Measurements from ENCODE around the gene CYSRT1. TPM values are rescaled to one million over a fixed set of nuclear protein-coding genes. Genes with fewer than 3 reads are reported as not detected.
"Not testable (repeated sequence)": the region's sequence is repeated elsewhere in the genome, so short reads cannot be mapped to it uniquely, and the experiment has no call there.

Gene CYSRT1
- total RNA-seq, 2 donors from 2014 or later: 0.64 TPM; not detected in 1

DNA sequence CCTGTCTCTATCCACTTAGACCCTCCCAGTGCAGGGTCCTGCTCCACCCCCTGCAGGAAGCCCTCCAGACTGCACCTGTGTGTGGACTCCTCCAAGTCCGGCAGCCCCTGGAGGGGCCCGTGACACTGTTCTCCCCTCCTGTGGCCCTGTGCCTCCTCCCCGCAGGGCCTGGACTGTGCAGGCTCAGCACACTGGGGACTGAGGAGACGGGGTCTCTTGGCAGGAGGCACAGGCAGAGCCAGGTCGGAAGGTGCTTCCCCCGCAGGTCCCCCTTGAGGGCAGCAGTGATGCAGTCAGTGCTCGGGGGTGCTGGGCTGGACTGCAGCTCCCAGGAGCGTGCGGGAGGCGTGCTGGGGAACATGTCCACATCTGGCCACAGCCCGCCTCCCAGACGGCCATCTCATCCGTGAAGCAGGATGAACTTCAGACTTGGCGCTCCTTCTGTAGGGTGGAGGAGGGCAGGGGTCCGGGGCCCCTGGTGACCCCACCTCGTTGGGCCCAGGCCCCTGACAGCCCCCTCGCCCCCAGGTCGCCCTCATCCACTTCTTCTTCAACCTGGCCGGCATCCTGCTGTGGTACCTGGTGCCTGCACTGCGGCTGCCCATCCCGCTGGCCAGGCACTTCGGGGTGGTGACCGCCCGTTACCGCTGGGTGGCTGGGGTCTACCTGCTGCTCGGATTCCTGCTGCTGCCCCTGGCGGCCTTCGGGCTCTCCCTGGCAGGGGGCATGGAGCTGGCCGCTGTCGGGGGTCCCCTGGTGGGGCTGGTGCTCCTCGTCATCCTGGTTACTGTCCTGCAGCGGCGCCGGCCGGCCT, 10.7 kb downstream of the CYSRT1 start:
- Histone ChIP-seq H3K27ac (no peak overlapping the region), H3K4me1 (peaks cover 23% of the 10 kb centered on the region), H3K36me3 (no peaks in the 10 kb centered on the region), H3K4me3 (no peak overlapping the region), H3K9me3 (no peaks in the 10 kb centered on the region), H3K9ac (ENCODE audit: low read depth in 2 of 2, low read length in 2 of 2) (peak overlapping the region in 1 of 2 donors; percentile 77), H3K27me3 (peaks cover 24% of the 10 kb centered on the region)
- intact Hi-C loops (cut with DNase I): no loop called here
- TF ChIP-seq, protein P1, sequence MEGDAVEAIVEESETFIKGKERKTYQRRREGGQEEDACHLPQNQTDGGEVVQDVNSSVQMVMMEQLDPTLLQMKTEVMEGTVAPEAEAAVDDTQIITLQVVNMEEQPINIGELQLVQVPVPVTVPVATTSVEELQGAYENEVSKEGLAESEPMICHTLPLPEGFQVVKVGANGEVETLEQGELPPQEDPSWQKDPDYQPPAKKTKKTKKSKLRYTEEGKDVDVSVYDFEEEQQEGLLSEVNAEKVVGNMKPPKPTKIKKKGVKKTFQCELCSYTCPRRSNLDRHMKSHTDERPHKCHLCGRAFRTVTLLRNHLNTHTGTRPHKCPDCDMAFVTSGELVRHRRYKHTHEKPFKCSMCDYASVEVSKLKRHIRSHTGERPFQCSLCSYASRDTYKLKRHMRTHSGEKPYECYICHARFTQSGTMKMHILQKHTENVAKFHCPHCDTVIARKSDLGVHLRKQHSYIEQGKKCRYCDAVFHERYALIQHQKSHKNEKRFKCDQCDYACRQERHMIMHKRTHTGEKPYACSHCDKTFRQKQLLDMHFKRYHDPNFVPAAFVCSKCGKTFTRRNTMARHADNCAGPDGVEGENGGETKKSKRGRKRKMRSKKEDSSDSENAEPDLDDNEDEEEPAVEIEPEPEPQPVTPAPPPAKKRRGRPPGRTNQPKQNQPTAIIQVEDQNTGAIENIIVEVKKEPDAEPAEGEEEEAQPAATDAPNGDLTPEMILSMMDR (IDR thresholded peaks at IDR 0.05): no peak
- DNase-seq: no peak

DNA sequence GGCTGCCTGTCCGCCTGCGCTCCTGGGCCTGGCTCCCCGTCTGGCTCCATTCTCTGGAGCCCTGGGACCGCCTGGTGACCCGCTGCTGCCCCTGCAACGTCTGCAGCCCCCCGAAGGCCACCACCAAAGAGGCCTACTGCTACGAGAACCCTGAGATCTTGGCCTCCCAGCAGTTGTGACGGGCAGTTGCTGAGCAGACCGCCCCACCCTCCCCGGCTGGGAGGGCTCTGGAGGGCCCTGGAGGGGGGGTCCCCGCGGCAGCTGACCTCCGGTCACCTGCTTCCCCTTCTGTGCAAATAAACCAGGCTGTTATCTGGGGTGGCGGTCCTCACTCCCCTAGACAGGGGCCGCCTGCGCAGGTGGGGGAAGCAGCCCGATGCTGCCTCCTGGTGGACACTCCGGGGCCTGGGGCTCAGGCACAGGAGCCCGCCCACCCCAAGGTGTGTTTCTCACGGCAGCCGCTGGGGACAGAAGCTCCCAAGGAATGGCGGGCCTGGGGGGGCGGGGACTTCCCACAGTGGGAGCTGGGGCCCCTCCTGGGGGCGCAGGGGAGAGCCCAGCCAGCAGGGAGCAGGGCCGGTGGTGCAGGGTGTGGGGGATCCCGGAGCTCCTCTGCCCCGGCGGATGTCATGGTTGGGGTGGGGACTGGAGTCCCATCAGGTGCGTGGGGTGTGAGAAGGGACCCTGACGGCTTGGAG, 11.4 kb downstream of the CYSRT1 start:
- H3K9ac ChIP-seq (ENCODE audit: low read depth in 2 of 2, low read length in 2 of 2): peak overlapping the region; percentile 29 to 77

DNA sequence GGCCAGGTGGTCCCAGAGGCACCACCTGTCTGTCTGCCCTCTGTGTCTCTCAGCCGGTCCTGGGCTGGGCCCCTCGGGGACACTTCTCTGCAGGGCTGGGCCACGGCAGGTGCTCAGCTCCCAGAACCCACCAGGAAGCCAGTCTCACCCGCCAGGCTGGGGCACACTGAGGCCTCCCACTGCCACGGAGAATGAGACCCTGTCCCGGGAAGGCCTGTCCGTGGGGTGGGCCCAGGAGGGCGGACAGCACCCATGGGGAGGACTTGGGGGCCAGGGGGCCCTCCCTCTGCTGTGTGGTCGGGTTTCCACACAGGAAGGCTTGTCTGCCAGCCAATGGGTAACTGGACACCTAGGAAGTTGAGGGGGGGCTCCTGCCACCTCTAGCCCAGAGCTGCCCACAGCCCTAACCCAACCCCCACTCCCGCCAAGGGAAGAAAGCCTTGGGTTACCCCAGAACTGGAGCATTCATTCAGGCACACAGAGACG, 12.0 kb downstream of the CYSRT1 start:
- H3K9ac ChIP-seq (ENCODE audit: low read depth in 2 of 2, low read length in 2 of 2): peak overlapping the region in 1 of 2 donors; percentile 77
- TF ChIP-seq, protein P1 (IDR thresholded peaks at IDR 0.05): no peak
- DNase-seq: no peak
- intact Hi-C loops (cut with DNase I): no loop called here
- H3K36me3 ChIP-seq: no peaks in the 10 kb centered on the region
- H3K4me1 ChIP-seq: peaks cover 23% of the 10 kb centered on the region
- peak overlapping the region; percentile 54 for H3K27ac ChIP-seq
- no peaks in the 10 kb centered on the region for H3K9me3 ChIP-seq
- H3K4me3 ChIP-seq: no peak overlapping the region
- H3K27me3 ChIP-seq: peaks cover 24% of the 10 kb centered on the region

More for the DNA sequence above, 11.4 kb downstream of the CYSRT1 start:
- Histone ChIP-seq H3K4me1 (peaks cover 23% of the 10 kb centered on the region), H3K9me3 (no peaks in the 10 kb centered on the region), H3K27me3 (peaks cover 24% of the 10 kb centered on the region), H3K4me3 (no peak overlapping the region), H3K27ac (no peak overlapping the region), H3K36me3 (no peaks in the 10 kb centered on the region)
- TF ChIP-seq, protein P1 (IDR thresholded peaks at IDR 0.05): peak; percentile 100
- intact Hi-C loops (cut with DNase I): no loop called here
- peak; percentile 93 for DNase-seq

DNA sequence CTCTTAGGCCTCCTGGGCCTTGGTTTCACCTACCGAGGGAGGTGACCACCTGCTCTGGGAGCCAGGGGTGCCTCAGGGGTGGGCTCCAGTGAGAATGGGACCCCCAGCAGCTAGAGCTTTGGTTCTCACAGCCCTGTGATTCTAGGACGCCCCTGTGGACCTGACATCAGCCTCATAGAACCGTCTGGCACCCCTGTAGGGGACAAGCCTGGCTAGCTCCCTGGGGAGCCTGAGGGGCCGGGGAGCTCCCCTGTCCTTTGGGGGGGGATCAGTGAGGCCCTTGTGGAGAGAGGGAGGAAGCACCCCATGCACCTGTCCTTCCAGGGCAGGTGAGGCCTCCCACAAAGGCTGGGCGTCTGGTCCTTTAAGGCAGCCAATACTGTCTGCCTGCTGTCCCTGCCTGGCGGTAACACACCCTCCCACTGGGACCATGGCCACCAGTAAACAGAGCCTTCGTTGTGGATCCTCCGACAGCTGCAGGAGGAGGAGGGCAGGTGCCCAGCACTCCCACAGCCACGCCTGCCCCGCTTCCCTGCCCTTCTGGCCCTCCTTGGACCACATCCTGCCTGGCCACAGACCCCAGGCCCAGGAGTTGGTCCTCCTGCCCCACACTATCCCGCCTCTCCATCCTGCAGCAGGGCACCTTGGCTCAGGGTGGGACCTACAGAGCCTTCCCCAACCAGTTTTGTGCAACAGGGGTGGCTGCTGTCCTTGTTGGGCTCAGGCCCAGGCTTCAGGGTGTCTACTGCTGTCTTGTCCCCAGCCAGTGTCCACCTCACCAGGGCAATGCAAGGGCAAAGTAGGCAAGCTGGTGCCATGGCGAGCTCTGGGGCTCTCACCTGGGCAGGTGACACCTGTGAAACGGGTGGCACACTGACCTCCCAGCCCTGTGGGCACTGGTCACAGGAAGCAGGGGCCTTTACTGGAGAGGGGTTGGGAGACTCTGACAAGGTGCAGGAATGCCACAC, 13.1 kb downstream of the CYSRT1 start:
- Histone ChIP-seq H3K4me1 (peaks cover 33% of the 10 kb centered on the region), H3K36me3 (peaks cover 5% of the 10 kb centered on the region), H3K9me3 (no peaks in the 10 kb centered on the region), H3K4me3 (no peak overlapping the region), H3K27me3 (peaks cover 17% of the 10 kb centered on the region), H3K27ac (peak overlapping the region; percentile 54), H3K9ac (ENCODE audit: low read depth in 2 of 2, low read length in 2 of 2) (peak overlapping the region; percentile 60 to 77)
- peak; percentile 78 for DNase-seq
- TF ChIP-seq, protein P1 (IDR thresholded peaks at IDR 0.05): no peak
- intact Hi-C loops (cut with DNase I): no loop called here

DNA sequence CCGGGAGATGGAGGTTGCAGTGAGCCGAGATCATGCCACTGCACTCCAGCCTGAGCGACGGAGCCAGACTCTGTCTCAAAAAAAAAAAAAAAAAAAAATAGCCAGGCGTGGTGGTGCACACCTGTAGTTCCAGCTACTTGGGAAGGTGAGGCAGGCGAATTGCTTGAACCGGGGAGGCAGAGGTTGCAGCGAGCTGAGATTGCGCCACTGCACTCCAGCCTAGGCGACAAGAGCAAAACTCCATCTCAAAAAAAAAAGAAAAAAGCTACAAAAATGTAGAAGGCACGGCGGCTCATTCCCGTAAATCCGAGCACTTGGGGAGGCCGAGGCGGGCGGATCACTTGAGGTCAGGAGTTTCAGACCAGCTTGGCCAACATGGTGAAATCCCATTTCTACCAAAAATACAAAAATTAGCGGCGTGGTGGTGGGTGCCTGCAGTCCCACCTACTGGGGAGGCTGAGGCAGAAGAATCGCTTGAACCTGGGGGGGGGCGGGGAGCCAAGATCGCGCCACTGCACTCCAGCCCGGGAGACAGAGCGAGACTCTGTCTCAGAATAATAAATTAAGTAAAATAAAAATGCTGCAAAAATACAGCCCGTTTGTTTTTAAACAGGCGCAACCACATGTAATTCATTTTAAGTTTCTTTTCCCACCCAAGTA, 14.7 kb downstream of the CYSRT1 start:
- DNase-seq; intact Hi-C loops (cut with DNase I); H3K9me3 ChIP-seq; H3K27me3 ChIP-seq: not testable (repeated sequence)
- H3K27ac ChIP-seq: peak overlapping the region; percentile 99
- peak overlapping the region; percentile 67 for H3K4me3 ChIP-seq
- peak overlapping the region; percentile 78 to 91 for H3K9ac ChIP-seq (ENCODE audit: low read depth in 2 of 2, low read length in 2 of 2)
- peaks cover 10% of the 10 kb centered on the region for H3K36me3 ChIP-seq
- H3K4me1 ChIP-seq: peaks cover 36% of the 10 kb centered on the region
